ENCODE data around the gene FARSB.

Gene FARSB

DNA sequence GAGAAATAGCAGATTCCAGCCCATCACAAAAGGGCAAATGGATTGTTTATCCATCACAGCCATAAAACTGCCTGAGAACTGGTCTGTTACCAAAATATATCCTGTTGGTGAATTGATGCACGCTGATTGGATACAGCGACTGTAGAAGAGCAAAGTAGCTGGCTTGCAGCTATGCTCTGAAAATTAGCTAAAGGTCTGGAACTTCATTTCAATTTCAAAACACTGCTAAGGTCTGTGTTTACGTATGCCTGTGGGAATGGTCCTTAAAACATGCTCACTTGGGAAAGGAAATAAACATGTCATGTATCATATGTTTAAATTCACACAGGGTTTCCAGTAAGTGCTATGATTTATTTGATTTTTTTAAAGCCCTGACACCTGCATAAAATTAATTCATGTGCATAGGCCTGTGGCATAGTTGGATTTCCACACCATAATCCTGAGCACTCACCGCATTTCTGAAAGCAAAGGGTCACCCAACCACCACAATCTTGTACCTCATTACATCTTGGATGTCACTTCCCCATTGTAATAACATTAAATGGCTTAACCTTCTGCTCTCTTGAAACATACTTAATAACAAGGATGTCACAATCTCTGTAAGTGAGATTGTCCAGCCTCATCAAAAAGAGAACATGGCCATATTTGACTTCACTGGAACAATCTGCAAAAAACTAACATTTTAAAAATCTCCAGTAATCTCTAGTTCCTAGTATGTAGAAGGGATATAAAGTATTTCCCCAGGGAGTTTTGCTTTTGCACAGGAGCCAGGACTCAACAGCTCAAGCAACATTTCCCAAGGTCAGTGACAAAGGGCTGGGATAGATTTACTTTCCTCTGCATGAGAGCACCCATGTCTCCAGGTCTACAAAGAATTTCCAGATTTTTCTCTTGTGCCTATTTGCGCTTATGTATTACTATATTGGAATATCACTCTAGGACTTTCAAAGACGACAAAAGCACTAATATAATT is 109.8 kb downstream of the FARSB start:
- no peak for DNase-seq

- no peak for DNase-seq
Observed at GRCh38 chr2:222544661-222545060, 111.2 kb downstream of the FARSB start.

- no peak for DNase-seq
Observed at GRCh38 chr2:222538535-222538934, 117.4 kb downstream of the FARSB start.

DNA sequence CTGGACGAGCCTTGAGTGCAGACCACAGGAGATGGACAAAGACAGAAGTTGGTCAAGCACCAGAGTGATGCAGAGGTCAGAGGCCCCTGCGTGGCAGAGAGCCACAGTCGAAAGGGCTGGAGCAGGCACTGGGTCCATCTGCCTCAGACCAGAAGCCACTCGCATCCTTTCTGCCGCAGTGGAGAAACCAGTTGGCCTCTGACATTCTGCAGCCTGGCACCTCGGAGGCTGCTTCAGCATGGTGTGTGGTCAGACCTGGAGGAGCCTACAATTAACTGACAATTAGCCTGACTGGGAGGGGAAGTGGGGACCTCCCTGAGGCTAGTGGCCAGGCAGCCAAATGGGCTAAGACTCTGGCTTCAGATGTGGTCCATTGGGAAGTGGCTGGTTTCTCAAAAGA is 120.4 kb downstream of the FARSB start:
- no peak for DNase-seq

GRCh38 chr2:222532315-222532714 is 123.6 kb downstream of the FARSB start:
- no peak for DNase-seq

DNA sequence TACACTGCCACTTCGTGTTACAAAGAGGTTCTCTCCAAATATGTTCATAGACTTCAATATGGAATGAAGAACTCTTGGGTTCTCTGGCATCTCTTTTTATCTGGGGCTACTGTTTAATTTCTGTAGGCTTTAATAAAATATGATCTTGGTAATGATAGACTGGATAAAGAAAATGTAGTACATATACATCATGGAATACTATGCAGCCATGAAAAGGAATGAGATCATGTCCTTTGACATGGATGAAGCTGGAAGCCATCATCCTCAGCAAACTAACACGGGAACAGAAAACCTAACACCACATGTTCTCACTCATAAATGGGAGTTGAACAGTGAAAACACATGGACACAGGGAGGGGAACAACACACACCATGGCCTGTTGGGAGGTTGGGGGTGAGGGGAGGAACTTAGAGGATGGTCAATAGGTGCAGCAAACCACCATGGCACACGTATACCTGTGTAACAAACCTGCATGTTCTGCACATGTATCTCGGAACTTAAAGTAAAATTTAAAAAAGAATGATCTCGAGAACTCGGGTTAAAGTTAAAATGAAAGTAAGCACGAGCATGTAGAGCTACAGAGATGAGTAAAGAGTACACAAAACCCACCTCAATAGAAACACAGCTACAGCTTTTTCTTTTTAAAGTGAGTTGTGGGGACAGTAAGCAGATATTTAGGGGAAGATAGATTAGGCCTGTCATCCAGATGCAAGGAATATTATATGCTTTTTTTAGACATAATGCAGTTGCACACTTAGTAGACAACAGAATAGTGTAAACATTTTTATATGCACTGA is 129.2 kb downstream of the FARSB start:
- DNase-seq = no peak

- DNase-seq = no peak
Observed at GRCh38 chr2:222525811-222526210, 130.1 kb downstream of the FARSB start.

DNA sequence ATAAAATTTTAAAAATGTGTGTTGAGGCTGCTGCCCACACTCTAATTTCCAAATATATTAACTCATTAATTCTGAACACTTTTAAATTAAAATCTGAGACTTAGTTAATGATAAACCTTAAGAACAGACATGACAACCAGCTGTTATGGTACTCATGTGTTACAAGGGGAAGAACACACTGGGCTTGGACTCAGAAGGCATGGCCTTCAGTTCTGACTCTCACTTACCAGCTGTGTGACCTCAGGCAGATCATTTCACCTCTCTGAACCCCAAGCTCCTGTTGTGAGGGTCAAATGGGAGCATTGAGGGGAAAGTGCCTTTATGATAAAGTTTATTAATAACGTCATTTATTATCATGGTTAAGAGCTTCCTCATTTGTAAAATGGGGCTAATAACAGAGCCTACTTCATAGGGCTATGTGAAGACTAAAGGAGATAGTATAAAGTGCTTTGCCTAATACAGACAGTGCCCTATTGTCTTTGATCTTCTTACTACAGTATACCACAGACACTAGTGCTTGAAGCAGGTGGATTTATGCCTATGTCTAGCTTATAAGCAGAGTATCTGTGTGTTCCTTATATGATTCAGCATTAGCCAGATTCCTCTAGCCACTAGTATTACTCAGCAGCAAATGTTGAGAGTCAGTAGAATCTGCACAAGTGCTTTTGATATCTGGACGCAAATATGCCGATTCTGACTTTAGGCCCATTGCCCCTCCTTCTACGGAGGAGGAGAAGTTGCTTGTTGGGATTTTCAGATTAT is 131.9 kb downstream of the FARSB start:
- no peak for DNase-seq

DNA sequence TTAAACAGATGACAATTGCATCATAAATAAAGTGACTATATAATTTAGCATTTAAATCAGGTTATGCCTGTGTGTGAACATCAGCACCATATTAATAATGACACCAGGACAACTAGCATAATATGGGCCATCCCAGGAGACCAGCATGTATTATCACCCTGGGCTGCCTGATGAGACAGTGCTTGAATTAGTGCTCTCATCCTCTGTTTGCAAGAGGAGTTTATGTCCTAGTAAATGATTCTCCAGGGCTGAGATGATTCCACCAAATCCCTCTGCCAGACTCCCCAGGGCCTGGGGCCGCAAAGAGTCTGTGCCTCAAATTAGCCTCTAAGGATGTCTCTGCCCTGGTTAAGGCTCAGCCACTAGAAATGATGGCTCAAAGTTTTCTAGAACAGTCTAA is 133.8 kb downstream of the FARSB start:
- no peak for DNase-seq

- no peak for DNase-seq
Observed at GRCh38 chr2:222521099-222521498, 134.8 kb downstream of the FARSB start.

All from DMS153 (cell line).